ENCODE data around the gene FPR1. TPM values are rescaled to one million over a fixed set of nuclear protein-coding genes. Genes with fewer than 3 reads are reported as not detected.

The FPR1 gene
- total RNA-seq, 6 experiments from 2014 or later: 1.1 to 9.0 (median 5.2) TPM

- 29% methylated on average over 21 of the region's 27 CpGs for WGBS (ENCODE audit: insufficient coverage, low coverage, low lambda C conversion rate, missing lambda C conversion rate)
- intact Hi-C loops (cut with DNase I): no loop called here
- Histone ChIP-seq H3K4me3 (no peak overlapping the region), H3K27ac (no peak overlapping the region), H3K36me3 (no peaks in the 10 kb centered on the region), H3K9me3 (no peaks in the 10 kb centered on the region), H3K27me3 (no peaks in the 10 kb centered on the region), H3K4me1 (no peaks in the 10 kb centered on the region)
- no peak for TF ChIP-seq POLR2A (IDR thresholded peaks at IDR 0.05)
- no peak for TF ChIP-seq CTCF (IDR thresholded peaks at IDR 0.05)
- DNase-seq: peak; percentile 58 to 68 (median 64)
- peak in 3 of 4 donors; percentile 2 to 30 (median 8) for ATAC-seq
Observed at GRCh38 chr19:51702103-51702824, 49.4 kb downstream of the FPR1 start.

- ATAC-seq (no peak), DNase-seq (no peak)
- Histone ChIP-seq H3K36me3 (no peaks in the 10 kb centered on the region), H3K4me1 (no peaks in the 10 kb centered on the region), H3K9me3 (no peaks in the 10 kb centered on the region), H3K27me3 (no peaks in the 10 kb centered on the region), H3K27ac (no peak overlapping the region), H3K4me3 (no peak overlapping the region)
- intact Hi-C loops (cut with DNase I): no loop called here
- no peak for TF ChIP-seq CTCF (IDR thresholded peaks at IDR 0.05)
- TF ChIP-seq POLR2A (IDR thresholded peaks at IDR 0.05): no peak
- WGBS (ENCODE audit: insufficient coverage, low coverage, low lambda C conversion rate, missing lambda C conversion rate): 63% methylated on average over 7 of the region's 12 CpGs
Observed at GRCh38 chr19:51701468-51702100, 50.1 kb downstream of the FPR1 start.

- Histone ChIP-seq H3K27ac (no peak overlapping the region), H3K9me3 (no peaks in the 10 kb centered on the region), H3K27me3 (no peaks in the 10 kb centered on the region), H3K4me3 (no peak overlapping the region), H3K36me3 (no peaks in the 10 kb centered on the region), H3K4me1 (no peaks in the 10 kb centered on the region)
- no peak for TF ChIP-seq POLR2A (IDR thresholded peaks at IDR 0.05)
- no peak for TF ChIP-seq CTCF (IDR thresholded peaks at IDR 0.05)
- ATAC-seq: no peak
- intact Hi-C loops (cut with DNase I): no loop called here
- DNase-seq: peak in 1 of 3 donors; percentile 21
- WGBS (ENCODE audit: insufficient coverage, low coverage, low lambda C conversion rate, missing lambda C conversion rate): 91% methylated on average over 3 of the region's 5 CpGs
Observed at GRCh38 chr19:51699170-51699569, 52.5 kb downstream of the FPR1 start.

GRCh38 chr19:51698296-51698695 lies 53.4 kb downstream of the FPR1 start:
- no peak overlapping the region for H3K27ac ChIP-seq
- no peaks in the 10 kb centered on the region for H3K36me3 ChIP-seq
- no peaks in the 10 kb centered on the region for H3K27me3 ChIP-seq
- WGBS (ENCODE audit: insufficient coverage, low coverage, low lambda C conversion rate, missing lambda C conversion rate): 83% methylated on average over 4 of the region's 5 CpGs
- ATAC-seq (no peak), DNase-seq (peak in 1 of 3 donors; percentile 16)
- no peak overlapping the region for H3K4me3 ChIP-seq
- TF ChIP-seq CTCF (IDR thresholded peaks at IDR 0.05) (no peak), POLR2A (IDR thresholded peaks at IDR 0.05) (no peak)
- H3K4me1 ChIP-seq: no peaks in the 10 kb centered on the region
- intact Hi-C loops (cut with DNase I): no loop called here
- H3K9me3 ChIP-seq: no peaks in the 10 kb centered on the region
